Bronchial epithelial cell (primary cell): Measurements from ENCODE around the gene POU3F1. TPM values are rescaled to one million over a fixed set of nuclear protein-coding genes. Genes with fewer than 3 reads are reported as not detected.

Experiments
- DNase-seq: peaks from one replicate; pipeline ENCODE4 v3.0.0-alpha.2; 2010; ENCODE audit warnings: low read depth
- FAIRE-seq: peaks from 2 replicates; lab custom pipeline; 2011; peaks lifted over from hg19 to GRCh38; lab: Jason Lieb, UNC
- H3K27me3 ChIP-seq: 2 replicates; pipeline ENCODE4 v1.5.1; 2011; ENCODE audit warnings: low read length; ENCODE audit not compliant: control insufficient read depth, insufficient read depth
- H3K36me3 ChIP-seq: 2 replicates; pipeline ENCODE4 v1.5.1; 2011; ENCODE audit warnings: low read length; ENCODE audit not compliant: control insufficient read depth, insufficient read depth
- H3K4me3 ChIP-seq: 2 replicates; pipeline ENCODE4 v1.5.1; 2011; ENCODE audit warnings: mild to moderate bottlenecking, low read depth, low read length, control low read depth
- total RNA-seq: library from RNA; depleted of rRNA; stranded (reverse); fragments of >200 nt; gene quantifications from 2 replicates; pipeline ENCODE4 v1.2.1, GENCODE V29; 2014
- TF ChIP-seq, protein P1 (sequence below): IDR thresholded peaks from 2 replicates; pipeline ENCODE4 v1.5.1; 2011; ENCODE audit warnings: mild to moderate bottlenecking, moderate library complexity, low read length, control low read depth, inconsistent platforms; ENCODE audit not compliant: insufficient read depth, severe bottlenecking

POU3F1 gene
- total RNA-seq, 1 donor from 2014 or later = under 0.01 TPM

DNA sequence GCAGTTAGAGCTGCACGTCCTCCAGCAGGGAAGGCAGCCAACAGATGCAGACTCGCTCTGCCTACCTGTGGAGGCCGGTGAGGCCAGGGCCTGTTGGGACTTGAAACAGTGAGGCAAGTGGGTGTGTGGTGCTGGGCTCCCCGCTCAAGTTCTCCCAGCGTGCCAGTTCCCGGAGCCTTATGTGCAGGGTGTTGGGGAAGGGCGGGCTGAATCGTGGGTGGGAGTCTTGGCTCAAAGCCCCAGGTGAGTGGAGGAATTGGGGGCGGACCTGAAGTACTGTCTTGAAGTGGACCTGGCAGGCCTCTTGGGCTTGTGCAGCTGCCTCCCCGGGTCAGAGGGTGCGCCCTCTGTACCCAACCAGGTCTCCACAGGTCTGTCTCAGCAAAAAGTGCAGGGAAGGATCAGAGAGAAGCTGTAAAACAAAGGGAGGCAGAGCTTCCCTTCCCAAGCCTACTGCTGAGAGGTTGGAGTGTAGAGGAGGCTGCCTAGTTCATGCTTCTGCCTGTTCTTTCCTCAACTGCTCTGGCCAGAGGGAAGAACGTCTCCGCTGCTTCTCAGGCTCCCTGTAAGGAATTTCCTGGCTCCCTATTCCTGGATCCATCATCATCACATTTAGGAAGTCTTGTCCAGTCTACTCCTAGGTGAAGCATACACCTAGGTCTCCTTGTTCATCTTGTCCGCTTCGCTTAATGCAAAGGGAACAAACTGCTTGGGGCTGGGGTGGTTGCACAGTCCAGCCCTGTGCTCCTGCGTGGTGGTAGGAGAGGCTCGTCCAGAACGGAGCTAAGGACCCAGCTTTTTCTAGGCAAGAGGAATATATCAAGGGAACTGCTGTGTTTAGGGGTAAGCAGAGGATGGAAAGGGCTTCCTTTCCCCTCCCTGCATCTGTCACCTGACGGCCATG lies 19.1 kb downstream of the POU3F1 start:
- DNase-seq (peak; percentile 96), FAIRE-seq (peak; percentile 96)
- Histone ChIP-seq H3K4me3 (no peak overlapping the region), H3K27me3 (no peaks in the 10 kb centered on the region), H3K36me3 (peaks cover 2% of the 10 kb centered on the region)
- TF ChIP-seq, protein P1, sequence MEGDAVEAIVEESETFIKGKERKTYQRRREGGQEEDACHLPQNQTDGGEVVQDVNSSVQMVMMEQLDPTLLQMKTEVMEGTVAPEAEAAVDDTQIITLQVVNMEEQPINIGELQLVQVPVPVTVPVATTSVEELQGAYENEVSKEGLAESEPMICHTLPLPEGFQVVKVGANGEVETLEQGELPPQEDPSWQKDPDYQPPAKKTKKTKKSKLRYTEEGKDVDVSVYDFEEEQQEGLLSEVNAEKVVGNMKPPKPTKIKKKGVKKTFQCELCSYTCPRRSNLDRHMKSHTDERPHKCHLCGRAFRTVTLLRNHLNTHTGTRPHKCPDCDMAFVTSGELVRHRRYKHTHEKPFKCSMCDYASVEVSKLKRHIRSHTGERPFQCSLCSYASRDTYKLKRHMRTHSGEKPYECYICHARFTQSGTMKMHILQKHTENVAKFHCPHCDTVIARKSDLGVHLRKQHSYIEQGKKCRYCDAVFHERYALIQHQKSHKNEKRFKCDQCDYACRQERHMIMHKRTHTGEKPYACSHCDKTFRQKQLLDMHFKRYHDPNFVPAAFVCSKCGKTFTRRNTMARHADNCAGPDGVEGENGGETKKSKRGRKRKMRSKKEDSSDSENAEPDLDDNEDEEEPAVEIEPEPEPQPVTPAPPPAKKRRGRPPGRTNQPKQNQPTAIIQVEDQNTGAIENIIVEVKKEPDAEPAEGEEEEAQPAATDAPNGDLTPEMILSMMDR = no peak

DNA sequence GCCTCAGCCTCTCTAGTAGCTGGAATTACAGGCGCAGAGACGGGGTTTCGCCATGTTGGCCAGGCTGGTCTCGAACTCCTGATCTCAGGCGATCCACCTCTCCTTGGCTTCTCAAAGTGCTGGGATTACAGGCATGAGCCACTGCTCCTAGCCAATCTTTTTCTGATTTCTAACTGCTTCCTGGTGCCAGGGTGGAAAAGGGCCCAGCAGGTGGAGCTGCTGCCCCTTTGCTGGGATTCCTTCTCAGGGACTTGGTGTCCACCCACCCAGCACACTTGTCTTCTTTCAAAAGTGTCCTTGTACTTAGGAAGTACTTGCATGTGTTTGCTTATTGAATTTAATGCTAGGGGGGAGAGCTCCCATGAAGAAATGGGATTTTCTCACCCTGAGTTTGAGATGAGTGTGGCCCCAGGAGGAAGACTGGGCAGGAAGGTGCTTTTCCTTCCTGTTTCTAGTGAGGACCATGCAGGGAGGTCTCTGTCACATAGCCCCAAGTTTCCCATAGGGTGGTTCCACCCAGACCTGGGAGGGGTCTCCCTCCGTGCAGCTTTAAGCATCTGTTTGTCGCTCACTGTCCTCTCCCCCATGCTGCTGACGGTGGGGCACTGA lies 19.9 kb downstream of the POU3F1 start:
- FAIRE-seq (no peak), DNase-seq (peak; percentile 79)
- no peak overlapping the region for H3K4me3 ChIP-seq
- peaks cover 4% of the 10 kb centered on the region for H3K36me3 ChIP-seq
- TF ChIP-seq, protein P1 = peak; percentile 88
- no peaks in the 10 kb centered on the region for H3K27me3 ChIP-seq

GRCh38 chr1:38025664-38026063 lies 20.9 kb downstream of the POU3F1 start:
- TF ChIP-seq, protein P1 = no peak
- DNase-seq = peak; percentile 27
- H3K4me3 ChIP-seq = no peak overlapping the region
- H3K27me3 ChIP-seq = no peaks in the 10 kb centered on the region
- peaks cover 5% of the 10 kb centered on the region for H3K36me3 ChIP-seq
- no peak for FAIRE-seq

DNA sequence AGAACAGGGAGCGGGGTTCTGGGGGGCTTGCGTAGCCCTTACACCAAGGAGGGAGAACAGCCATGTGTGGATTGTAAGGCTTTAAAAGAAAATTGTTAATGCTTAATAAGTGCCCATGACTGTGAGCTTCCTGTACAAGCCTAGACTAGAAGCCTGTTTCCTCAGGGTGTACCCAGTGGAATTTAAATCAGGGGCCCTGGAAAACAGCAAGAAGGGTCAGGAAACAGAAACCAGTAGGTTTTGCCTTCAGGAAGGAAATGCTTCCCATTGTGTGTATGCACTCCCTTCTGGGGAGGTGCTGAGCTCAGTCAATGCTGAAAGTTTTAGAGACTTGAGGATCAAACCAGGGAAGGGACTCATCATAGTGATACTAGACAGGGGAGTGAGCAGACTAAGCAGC lies 21.4 kb downstream of the POU3F1 start:
- DNase-seq (peak; percentile 81), FAIRE-seq (no peak)
- no peak overlapping the region for H3K4me3 ChIP-seq

GRCh38 chr1:38022810-38023209 lies 23.8 kb downstream of the POU3F1 start:
- Histone ChIP-seq H3K27me3 (no peaks in the 10 kb centered on the region), H3K4me3 (no peak overlapping the region), H3K36me3 (peaks cover 16% of the 10 kb centered on the region)
- DNase-seq (no peak), FAIRE-seq (no peak)
- TF ChIP-seq, protein P1 = no peak

More for the DNA sequence above, 21.4 kb downstream of the POU3F1 start:
- Histone ChIP-seq H3K36me3 (peaks cover 8% of the 10 kb centered on the region), H3K27me3 (no peaks in the 10 kb centered on the region)
- TF ChIP-seq, protein P1 = no peak
